ENCODE results near the gene ABHD2. TPM values are rescaled to one million over a fixed set of nuclear protein-coding genes. Genes with fewer than 3 reads are reported as not detected.
A peak's percentile ranks its signal among the peaks of the same experiment; 100 is the strongest.

Gene ABHD2
- polyA plus RNA-seq, 3 donors: 30.8 to 67.1 (median 37.3) TPM

GRCh38 chr15:89137926-89138325 is 49.7 kb downstream of the ABHD2 start:
- Histone ChIP-seq H3K4me3 (replicated peaks in 1 of 3; ENCODE audit: low read depth in 2 of 3, low read length in 3 of 3) (no peak overlapping the region), H3K36me3 (replicated peaks in 1 of 2; ENCODE audit: control insufficient read depth in 1 of 2, insufficient read depth in 2 of 2, low read length in 2 of 2) (peaks cover 12 to 25% of the 10 kb centered on the region in 2 donors), H3K4me2 (replicated peaks; ENCODE audit: extremely low read depth, low read length, poor library complexity, severe bottlenecking) (no peak overlapping the region), H2AFZ (ENCODE audit: insufficient read depth, low read depth, low read length, poor library complexity, severe bottlenecking) (no peak overlapping the region), H3K27me3 (ENCODE audit: control insufficient read depth in 2 of 2, insufficient read depth in 2 of 2, low read length in 2 of 2) (no peaks in the 10 kb centered on the region), H3K27ac (ENCODE audit: low read depth in 1 of 2, low read length in 2 of 2) (peak overlapping the region in 1 of 2 donors; percentile 84), H3K79me2 (ENCODE audit: insufficient read depth, low read length) (peaks cover 81% of the 10 kb centered on the region), H3K9me3 (replicated peaks in 1 of 2; ENCODE audit: control insufficient read depth in 1 of 2, insufficient read depth in 1 of 2, low read length in 2 of 2) (no peaks in the 10 kb centered on the region), H4K20me1 (ENCODE audit: insufficient read depth, low read length) (no peaks in the 10 kb centered on the region), H3K4me1 (ENCODE audit: control insufficient read depth in 1 of 2, insufficient read depth in 2 of 2, low read length in 2 of 2) (peaks cover 68 to 74% of the 10 kb centered on the region in 2 donors), H3K9ac (ENCODE audit: insufficient read depth, low read length, poor library complexity, severe bottlenecking) (no peak overlapping the region)
- no peak for DNase-seq
- TF ChIP-seq CTCF (IDR thresholded peaks at IDR 0.05): no peak
- Mint-ChIP-seq H3K27me3 (ENCODE audit: low read depth in 3 of 3) (peaks cover 0 to 1% (median 0%) of the 10 kb centered on the region in 3 donors), H3K27ac (peak overlapping the region in 2 of 7 donors; percentile 63 to 94), H3K4me3 (no peak overlapping the region), H3K9me3 (no peaks in the 10 kb centered on the region), H3K36me3 (peaks cover 50 to 70% of the 10 kb centered on the region in 2 donors), H3K4me1 (peaks cover 71% of the 10 kb centered on the region)
- 54% methylated on average over 3 of the region's 3 CpGs for WGBS (ENCODE audit: insufficient coverage)
- intact Hi-C loops (cut with micrococcal nuclease): no loop called here

GRCh38 chr15:89138999-89139612 is 50.9 kb downstream of the ABHD2 start:
- H3K79me2 ChIP-seq (ENCODE audit: insufficient read depth, low read length): peaks cover 79% of the 10 kb centered on the region
- H3K27me3 ChIP-seq (ENCODE audit: control insufficient read depth in 2 of 2, insufficient read depth in 2 of 2, low read length in 2 of 2): no peaks in the 10 kb centered on the region
- intact Hi-C loops (cut with micrococcal nuclease): no loop called here
- no peak overlapping the region for H3K4me2 ChIP-seq (replicated peaks; ENCODE audit: extremely low read depth, low read length, poor library complexity, severe bottlenecking)
- no peak overlapping the region for H3K9ac ChIP-seq (ENCODE audit: insufficient read depth, low read length, poor library complexity, severe bottlenecking)
- TF ChIP-seq CTCF (IDR thresholded peaks at IDR 0.05): no peak
- no peaks in the 10 kb centered on the region for H3K9me3 ChIP-seq (replicated peaks in 1 of 2; ENCODE audit: control insufficient read depth in 1 of 2, insufficient read depth in 1 of 2, low read length in 2 of 2)
- H3K27me3 Mint-ChIP-seq (ENCODE audit: low read depth in 3 of 3): peaks cover 0 to 1% (median 0%) of the 10 kb centered on the region in 3 donors
- H3K4me3 ChIP-seq (replicated peaks in 1 of 3; ENCODE audit: low read depth in 2 of 3, low read length in 3 of 3): no peak overlapping the region
- peaks cover 12 to 25% of the 10 kb centered on the region in 2 donors for H3K36me3 ChIP-seq (replicated peaks in 1 of 2; ENCODE audit: control insufficient read depth in 1 of 2, insufficient read depth in 2 of 2, low read length in 2 of 2)
- no peak overlapping the region for H3K27ac ChIP-seq (ENCODE audit: low read depth in 1 of 2, low read length in 2 of 2)
- H3K9me3 Mint-ChIP-seq: no peaks in the 10 kb centered on the region
- H3K4me1 Mint-ChIP-seq: peaks cover 71% of the 10 kb centered on the region
- peaks cover 49 to 66% of the 10 kb centered on the region in 2 donors for H3K36me3 Mint-ChIP-seq
- 100% methylated on average over 1 of the region's 10 CpGs for WGBS (ENCODE audit: insufficient coverage)
- no peaks in the 10 kb centered on the region for H4K20me1 ChIP-seq (ENCODE audit: insufficient read depth, low read length)
- no peak overlapping the region for H2AFZ ChIP-seq (ENCODE audit: insufficient read depth, low read depth, low read length, poor library complexity, severe bottlenecking)
- no peak overlapping the region for H3K4me3 Mint-ChIP-seq
- peaks cover 68 to 74% of the 10 kb centered on the region in 2 donors for H3K4me1 ChIP-seq (ENCODE audit: control insufficient read depth in 1 of 2, insufficient read depth in 2 of 2, low read length in 2 of 2)
- H3K27ac Mint-ChIP-seq: peak overlapping the region in 2 of 7 donors; percentile 38
- no peak for DNase-seq
